GM18511 (cell line): ENCODE results near the gene EMID1.
"Not testable (repeated sequence)": the region's sequence is repeated elsewhere in the genome, so short reads cannot be mapped to it uniquely, and the experiment has no call there.

Source experiments
- ATAC-seq: cut with Tn5 transposase; IDR thresholded peaks from one replicate; pipeline ENCODE4 v1.9.1; 2021; ENCODE audit warnings: mild to moderate bottlenecking, moderate library complexity; ENCODE audit not compliant: unreplicated experiment

EMID1 gene

GRCh38 chr22:29208879-29209623 lies 3.4 kb downstream of the EMID1 start:
- no peak for ATAC-seq

DNA sequence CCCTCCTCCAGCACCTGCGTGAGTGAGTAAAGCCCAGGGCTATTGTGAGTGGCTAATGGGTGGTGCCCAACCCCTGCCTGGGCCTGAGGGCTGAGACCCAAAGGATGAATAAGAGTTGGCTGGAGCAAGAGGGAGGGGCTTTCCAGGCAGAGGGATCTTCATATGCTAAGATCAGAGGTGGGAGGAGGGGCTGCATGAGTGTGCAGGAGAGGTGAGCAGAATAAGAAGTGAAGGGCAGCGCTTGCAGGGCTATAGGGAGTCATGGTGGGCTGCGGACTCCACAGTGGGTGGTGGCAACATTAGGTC lies 3.9 kb downstream of the EMID1 start:
- no peak for ATAC-seq

- no peak for ATAC-seq
Observed at GRCh38 chr22:29211066-29211465, 5.4 kb downstream of the EMID1 start.

- ATAC-seq = no peak
Observed at GRCh38 chr22:29211466-29211865, 5.8 kb downstream of the EMID1 start.

GRCh38 chr22:29212743-29213142 lies 7.0 kb downstream of the EMID1 start:
- ATAC-seq = no peak

- ATAC-seq = no peak
Observed at GRCh38 chr22:29213493-29213892, 7.8 kb downstream of the EMID1 start.

DNA sequence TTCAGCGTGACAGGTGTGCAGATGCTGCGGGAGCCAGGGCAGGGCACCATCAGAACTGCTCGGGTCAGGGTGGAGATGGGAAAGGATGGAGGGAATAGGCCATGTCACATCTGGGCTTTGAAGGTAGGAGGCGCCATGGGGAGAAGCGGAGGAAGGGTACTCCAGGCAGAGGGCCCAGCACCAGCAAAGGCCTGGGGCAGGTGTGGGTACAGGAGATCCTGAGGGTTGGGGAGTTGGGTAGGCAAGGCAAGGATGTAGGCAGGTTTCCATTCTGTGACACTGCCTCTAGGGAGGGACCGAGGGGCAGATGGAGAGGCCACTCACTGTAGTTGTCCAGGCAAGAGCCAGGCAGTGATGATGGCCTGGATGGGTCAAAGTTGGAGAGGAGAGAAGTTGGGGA lies 8.5 kb downstream of the EMID1 start:
- no peak for ATAC-seq

DNA sequence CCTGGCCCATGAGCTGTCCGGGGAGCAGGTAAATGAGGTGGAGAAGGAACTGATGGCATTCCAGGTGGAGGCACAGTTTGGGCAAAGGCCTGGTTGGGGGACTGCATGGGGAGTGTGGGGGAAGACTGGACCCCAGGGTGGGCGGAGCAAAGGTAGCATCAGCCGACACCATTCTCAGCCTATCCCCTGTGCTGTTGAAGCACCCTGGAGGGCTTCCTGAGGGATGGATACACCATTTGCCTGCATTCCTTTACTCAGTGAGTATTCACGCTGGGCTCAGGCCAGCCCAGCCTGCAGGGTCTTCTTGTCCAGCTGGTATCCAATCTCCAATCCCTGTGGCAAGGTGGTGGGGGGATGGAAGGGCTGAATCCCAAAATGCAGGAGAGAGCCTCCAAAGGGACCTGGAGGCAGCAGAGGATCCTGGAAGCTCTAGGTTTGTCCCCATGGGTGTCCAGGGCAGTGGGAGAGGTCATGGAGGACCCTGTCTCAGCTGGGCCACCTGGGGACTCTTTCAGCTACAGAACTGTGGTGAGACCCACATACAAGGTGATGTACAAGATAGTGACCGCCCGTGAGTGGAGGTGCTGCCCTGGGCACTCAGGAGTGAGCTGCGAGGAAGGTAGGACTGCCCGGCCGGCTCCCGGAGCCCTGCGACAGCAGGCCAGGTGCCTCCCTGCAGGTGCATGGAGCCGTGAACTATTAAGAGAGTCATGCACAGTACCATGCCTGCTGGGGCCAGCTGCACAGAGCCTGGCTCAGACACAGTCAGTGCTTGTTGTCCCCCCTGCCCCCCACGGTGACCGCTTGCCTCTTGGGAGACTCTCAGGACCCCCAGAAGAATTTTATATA lies 9.5 kb downstream of the EMID1 start:
- ATAC-seq = no peak

GRCh38 chr22:29216011-29216872 lies 10.5 kb downstream of the EMID1 start:
- no peak for ATAC-seq

GRCh38 chr22:29216873-29217666 lies 11.4 kb downstream of the EMID1 start:
- ATAC-seq = no peak

GRCh38 chr22:29217827-29218757 lies 12.4 kb downstream of the EMID1 start:
- ATAC-seq = no peak

- ATAC-seq = no peak
Observed at GRCh38 chr22:29218758-29219408, 13.2 kb downstream of the EMID1 start.

GRCh38 chr22:29219409-29219782 lies 13.7 kb downstream of the EMID1 start:
- not testable (repeated sequence) for ATAC-seq

DNA sequence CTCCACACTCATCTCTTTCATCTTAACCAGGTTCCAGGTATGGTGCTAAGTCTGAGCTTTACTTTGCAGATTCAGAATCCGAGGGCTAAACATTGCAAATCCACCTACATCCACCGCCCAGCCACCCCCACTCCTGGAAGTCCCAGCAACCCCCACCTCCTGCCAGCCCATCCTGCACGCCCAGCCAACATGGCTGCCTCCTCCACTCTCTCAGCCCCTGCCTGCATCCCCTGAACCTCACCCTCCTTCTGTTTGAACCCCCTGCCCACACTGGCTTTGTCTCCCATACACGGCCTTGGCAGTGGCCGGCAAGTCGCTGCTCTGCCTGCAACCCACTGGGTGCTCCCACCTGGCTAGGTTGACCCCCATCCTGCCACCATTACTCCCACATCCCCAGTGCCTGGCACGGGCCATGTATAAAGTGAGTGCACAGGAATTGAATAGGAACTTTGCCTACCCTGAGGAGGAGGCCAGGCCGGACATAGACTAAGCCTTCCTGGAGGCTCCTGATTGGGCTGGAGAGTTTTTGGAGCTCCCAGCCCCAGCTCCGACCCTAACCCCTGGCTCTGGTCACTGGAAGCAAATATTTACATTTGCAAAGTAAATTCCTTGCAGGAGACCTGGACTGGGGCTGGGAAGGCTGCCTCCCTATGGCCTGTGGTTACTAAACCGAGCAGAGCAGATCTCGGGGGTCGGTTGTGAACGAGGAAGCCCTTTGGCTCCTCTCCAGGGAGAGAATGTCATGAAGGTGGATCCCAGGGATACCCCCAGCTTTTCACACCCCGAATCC lies 14.4 kb downstream of the EMID1 start:
- no peak for ATAC-seq

DNA sequence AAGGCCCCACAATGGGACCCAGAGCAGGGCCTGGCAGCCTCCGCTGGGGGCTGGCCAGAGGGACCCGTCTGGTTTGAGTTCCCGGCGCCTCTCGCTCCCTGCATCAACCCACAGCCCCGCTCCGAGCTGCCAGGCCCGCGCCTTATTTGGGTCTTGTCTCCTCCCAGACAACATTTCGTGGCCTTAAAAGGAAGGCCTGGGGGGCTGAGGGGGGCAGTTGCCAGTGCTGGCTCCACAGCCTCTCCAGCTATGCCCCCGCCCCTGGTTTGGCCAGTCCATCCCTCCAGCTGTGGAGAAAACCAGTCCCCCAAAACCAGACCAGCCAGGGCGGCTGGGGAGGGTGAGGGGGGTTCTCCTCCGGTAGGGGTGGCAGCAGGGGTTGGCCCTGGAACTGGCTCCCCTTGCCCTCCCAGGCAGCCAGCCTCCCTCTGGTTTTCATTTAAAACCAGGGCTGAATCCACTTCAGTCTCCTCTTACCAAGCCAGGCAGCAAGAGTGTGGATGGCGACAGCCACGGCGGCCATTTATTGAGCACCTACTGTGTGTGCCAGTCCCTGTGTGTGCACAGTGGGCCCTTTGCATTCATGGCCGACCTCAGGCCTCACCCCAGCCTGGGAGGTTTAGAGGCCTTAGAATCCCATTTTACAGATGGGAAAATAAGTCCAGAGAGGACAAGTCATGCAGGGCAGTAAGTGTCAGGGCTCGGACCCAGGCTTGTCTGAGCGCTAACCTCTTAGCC lies 18.6 kb downstream of the EMID1 start:
- ATAC-seq = no peak

GRCh38 chr22:29224859-29225410 lies 19.2 kb downstream of the EMID1 start:
- ATAC-seq = no peak

DNA sequence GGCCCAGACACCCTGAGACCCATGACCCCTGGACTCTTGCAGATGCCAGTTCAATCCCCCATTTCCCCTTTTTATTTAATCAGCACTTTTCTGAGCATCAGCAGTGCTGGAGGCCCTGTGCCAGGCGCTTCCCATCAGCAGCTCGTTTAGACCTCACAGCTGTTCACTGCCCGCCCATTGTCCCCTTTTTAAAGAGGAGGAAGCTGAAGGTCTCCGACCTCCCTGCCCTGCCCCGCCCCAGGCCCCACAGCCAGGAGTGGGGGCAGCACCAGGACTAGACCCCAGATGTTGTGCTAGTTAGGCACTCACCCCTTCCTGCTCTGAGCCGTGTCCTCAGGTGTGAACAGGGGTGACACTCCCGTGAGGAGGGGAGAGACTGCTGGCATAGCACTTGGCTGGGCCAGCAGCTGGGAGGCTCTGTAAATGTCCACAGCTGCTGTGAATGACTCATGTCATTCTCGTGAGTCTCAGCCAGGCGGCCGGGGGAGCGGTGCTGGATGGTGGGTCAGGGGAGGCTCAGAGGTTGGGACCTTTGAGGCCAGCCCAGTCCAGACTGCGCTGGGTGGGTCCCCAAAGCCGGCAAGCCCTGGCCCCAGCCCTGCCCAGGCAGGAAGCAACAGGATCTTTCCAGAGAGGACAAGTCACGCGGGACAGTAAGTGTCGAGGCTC lies 19.9 kb downstream of the EMID1 start:
- ATAC-seq = no peak
